Measurements from ENCODE around the gene CACNA1H. TPM values are rescaled to one million over a fixed set of nuclear protein-coding genes. Genes with fewer than 3 reads are reported as not detected.

CACNA1H gene
- total RNA-seq, 1 donor from 2014 or later, result 9.5 TPM

DNA sequence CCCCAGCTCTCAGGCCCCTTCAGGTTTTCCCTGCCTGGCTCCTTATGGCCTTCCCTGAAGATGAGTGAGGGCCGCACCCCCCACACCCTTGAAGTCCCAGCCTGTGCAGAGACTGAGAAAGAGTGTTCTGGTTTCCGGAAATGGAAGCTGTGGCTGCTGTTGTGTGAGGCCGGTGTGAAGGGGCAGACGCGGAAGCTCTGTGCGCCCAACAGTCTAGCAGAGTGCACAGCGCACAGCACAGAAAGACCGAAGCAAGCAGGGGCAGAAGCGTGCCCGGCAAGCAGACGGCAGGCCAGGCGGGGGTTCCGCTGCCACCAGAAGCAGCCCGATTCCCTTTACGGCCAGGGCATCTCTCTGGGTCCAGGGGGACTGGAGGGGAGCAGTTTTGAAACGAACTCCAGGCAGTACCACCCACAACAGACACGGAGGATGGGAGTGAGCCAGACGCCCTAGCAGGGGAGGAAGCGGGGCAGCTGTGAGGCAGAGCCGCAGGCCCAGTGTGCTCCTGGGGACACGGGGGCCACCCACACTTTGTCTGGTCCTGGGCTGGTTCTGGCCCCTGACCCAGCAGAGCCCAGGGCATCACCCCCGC is 55.4 kb downstream of the CACNA1H start:
- H3K9me3 Mint-ChIP-seq, result no peaks in the 10 kb centered on the region
- Histone ChIP-seq H3K4me3 (no peak overlapping the region), H3K27ac (no peak overlapping the region), H3K4me1 (no peaks in the 10 kb centered on the region), H3K27me3 (no peaks in the 10 kb centered on the region), H3K36me3 (no peaks in the 10 kb centered on the region), H3K9me3 (ENCODE audit: low read depth) (no peaks in the 10 kb centered on the region), H3F3A (ENCODE audit: low read depth) (no peaks in the 10 kb centered on the region), H2AFZ (replicated peaks) (no peak overlapping the region), H3K9ac (no peak overlapping the region), H3K79me2 (ENCODE audit: low read depth) (no peaks in the 10 kb centered on the region), H4K20me1 (ENCODE audit: low read depth) (peaks cover 4% of the 10 kb centered on the region), H3K4me2 (no peak overlapping the region)
- H3K36me3 Mint-ChIP-seq, result no peaks in the 10 kb centered on the region
- TF ChIP-seq EZH2 (IDR thresholded peaks at IDR 0.05), result no peak
- TF ChIP-seq, protein P1, sequence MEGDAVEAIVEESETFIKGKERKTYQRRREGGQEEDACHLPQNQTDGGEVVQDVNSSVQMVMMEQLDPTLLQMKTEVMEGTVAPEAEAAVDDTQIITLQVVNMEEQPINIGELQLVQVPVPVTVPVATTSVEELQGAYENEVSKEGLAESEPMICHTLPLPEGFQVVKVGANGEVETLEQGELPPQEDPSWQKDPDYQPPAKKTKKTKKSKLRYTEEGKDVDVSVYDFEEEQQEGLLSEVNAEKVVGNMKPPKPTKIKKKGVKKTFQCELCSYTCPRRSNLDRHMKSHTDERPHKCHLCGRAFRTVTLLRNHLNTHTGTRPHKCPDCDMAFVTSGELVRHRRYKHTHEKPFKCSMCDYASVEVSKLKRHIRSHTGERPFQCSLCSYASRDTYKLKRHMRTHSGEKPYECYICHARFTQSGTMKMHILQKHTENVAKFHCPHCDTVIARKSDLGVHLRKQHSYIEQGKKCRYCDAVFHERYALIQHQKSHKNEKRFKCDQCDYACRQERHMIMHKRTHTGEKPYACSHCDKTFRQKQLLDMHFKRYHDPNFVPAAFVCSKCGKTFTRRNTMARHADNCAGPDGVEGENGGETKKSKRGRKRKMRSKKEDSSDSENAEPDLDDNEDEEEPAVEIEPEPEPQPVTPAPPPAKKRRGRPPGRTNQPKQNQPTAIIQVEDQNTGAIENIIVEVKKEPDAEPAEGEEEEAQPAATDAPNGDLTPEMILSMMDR (IDR thresholded peaks at IDR 0.05), result no peak
- TF ChIP-seq EZH2phosphoT487 (IDR thresholded peaks at IDR 0.05), result no peak
- DNase-seq (ENCODE audit: low spot score), result no peak
- H3K27ac Mint-ChIP-seq, result no peak overlapping the region
- H3K4me1 Mint-ChIP-seq, result no peaks in the 10 kb centered on the region
- no peak overlapping the region for H3K4me3 Mint-ChIP-seq
- H3K27me3 Mint-ChIP-seq (ENCODE audit: insufficient read depth, low read depth), result no peaks in the 10 kb centered on the region

- H3K4me3 ChIP-seq, result no peak overlapping the region
- no peaks in the 10 kb centered on the region for H3F3A ChIP-seq (ENCODE audit: low read depth)
- no peaks in the 10 kb centered on the region for H3K4me1 ChIP-seq
- Mint-ChIP-seq H3K36me3 (no peaks in the 10 kb centered on the region), H3K4me3 (no peak overlapping the region), H3K27ac (no peak overlapping the region), H3K27me3 (ENCODE audit: insufficient read depth, low read depth) (no peaks in the 10 kb centered on the region), H3K9me3 (no peaks in the 10 kb centered on the region), H3K4me1 (no peaks in the 10 kb centered on the region)
- H3K36me3 ChIP-seq, result no peaks in the 10 kb centered on the region
- no peaks in the 10 kb centered on the region for H3K27me3 ChIP-seq
- H4K20me1 ChIP-seq (ENCODE audit: low read depth), result peaks cover 4% of the 10 kb centered on the region
- TF ChIP-seq EZH2phosphoT487 (IDR thresholded peaks at IDR 0.05) (no peak), EZH2 (IDR thresholded peaks at IDR 0.05) (no peak)
- TF ChIP-seq, protein P1 (IDR thresholded peaks at IDR 0.05), result no peak
- no peak overlapping the region for H3K9ac ChIP-seq
- no peaks in the 10 kb centered on the region for H3K9me3 ChIP-seq (ENCODE audit: low read depth)
- no peak for DNase-seq (ENCODE audit: low spot score)
- no peak overlapping the region for H3K4me2 ChIP-seq
- no peak overlapping the region for H2AFZ ChIP-seq (replicated peaks)
- H3K79me2 ChIP-seq (ENCODE audit: low read depth), result no peaks in the 10 kb centered on the region
- no peak overlapping the region for H3K27ac ChIP-seq
Observed at GRCh38 chr16:1209081-1209480, 56.2 kb downstream of the CACNA1H start.

GRCh38 chr16:1210461-1210860 is 57.6 kb downstream of the CACNA1H start:
- H3K27me3 Mint-ChIP-seq (ENCODE audit: insufficient read depth, low read depth), result no peaks in the 10 kb centered on the region
- no peak overlapping the region for H3K27ac Mint-ChIP-seq

More at GRCh38 chr16:1210461-1210860, 57.6 kb downstream of the CACNA1H start:
- Histone ChIP-seq H3F3A (ENCODE audit: low read depth) (no peaks in the 10 kb centered on the region), H2AFZ (replicated peaks) (no peak overlapping the region), H3K9ac (no peak overlapping the region), H3K4me1 (no peaks in the 10 kb centered on the region), H3K4me2 (no peak overlapping the region), H3K36me3 (no peaks in the 10 kb centered on the region), H3K4me3 (no peak overlapping the region), H4K20me1 (ENCODE audit: low read depth) (peaks cover 4% of the 10 kb centered on the region), H3K27ac (no peak overlapping the region), H3K27me3 (no peaks in the 10 kb centered on the region), H3K9me3 (ENCODE audit: low read depth) (no peaks in the 10 kb centered on the region), H3K79me2 (ENCODE audit: low read depth) (no peaks in the 10 kb centered on the region)
- TF ChIP-seq, protein P1 (IDR thresholded peaks at IDR 0.05), result no peak
- TF ChIP-seq EZH2phosphoT487 (IDR thresholded peaks at IDR 0.05) (no peak), EZH2 (IDR thresholded peaks at IDR 0.05) (no peak)
- Mint-ChIP-seq H3K4me1 (no peaks in the 10 kb centered on the region), H3K36me3 (no peaks in the 10 kb centered on the region), H3K9me3 (no peaks in the 10 kb centered on the region), H3K4me3 (no peak overlapping the region)
- no peak for DNase-seq (ENCODE audit: low spot score)
